Caco-2 (cell line): ENCODE data around the gene COL27A1. TPM values are rescaled to one million over a fixed set of nuclear protein-coding genes. Genes with fewer than 3 reads are reported as not detected.

Experiments used
- BruUV-seq: library from RNA; stranded (reverse); fragments of 400-500 nt; replicated peaks from 2 replicates; lab custom pipeline; 2021; lab: Mats Ljungman, UMichigan
- CTCF ChIA-PET: fragments of 300-600 bp; sonication (Branson Sonifier 250); formaldehyde crosslinking; loops from one replicate; lab custom pipeline; 2022; ENCODE audit warnings: antibody characterized with exemption; lab: Charles Lee
- POLR2A ChIA-PET: fragments of 300-600 bp; sonication (Branson Sonifier 250); formaldehyde crosslinking; loops from one replicate; lab custom pipeline; 2022; ENCODE audit warnings: antibody characterized with exemption; lab: Charles Lee
- DNase-seq, 2 experiments: peaks; one replicate each; pipeline versions ENCODE4 v3.0.0 to v3.0.0-alpha.2; 2020 to 2022
- H3K27me3 ChIP-seq: replicated peaks from 2 replicates; pipeline ENCODE4 v1.6.0; 2011; ENCODE audit warnings: low read length; ENCODE audit not compliant: control insufficient read depth, insufficient read depth
- H3K36me3 ChIP-seq: 2 replicates; pipeline ENCODE4 v1.5.1; 2011; ENCODE audit warnings: low read length; ENCODE audit not compliant: control insufficient read depth, insufficient read depth
- H3K4me1 ChIP-seq: fragments of 250-450 bp; sonication (Bioruptor Pico); 2 replicates; pipeline ENCODE4 v1.5.1; 2020; ENCODE audit warnings: mild to moderate bottlenecking
- H3K4me3 ChIP-seq: 2 replicates; pipeline ENCODE4 v1.5.1; 2011; ENCODE audit warnings: low read depth, mild to moderate bottlenecking, control low read depth, low read length
- H3K9me3 ChIP-seq: fragments of 250-450 bp; sonication (Bioruptor Pico); 2 replicates; pipeline ENCODE4 v1.5.1; 2020; ENCODE audit warnings: mild to moderate bottlenecking, moderate library complexity
- H3K27ac Mint-ChIP-seq: one replicate; pipeline ENCODE4 v1.8.0; 2022; ENCODE audit warnings: mixed read lengths; ENCODE audit not compliant: unreplicated experiment
- H3K27me3 Mint-ChIP-seq: one replicate; pipeline ENCODE4 v1.8.0; 2022; ENCODE audit warnings: mixed read lengths; ENCODE audit not compliant: insufficient read depth, unreplicated experiment
- H3K36me3 Mint-ChIP-seq: one replicate; pipeline ENCODE4 v1.8.0; 2022; ENCODE audit warnings: mild to moderate bottlenecking, mixed read lengths; ENCODE audit not compliant: insufficient read depth, unreplicated experiment
- H3K4me1 Mint-ChIP-seq: one replicate; pipeline ENCODE4 v1.8.0; 2022; ENCODE audit warnings: low read depth, mixed read lengths; ENCODE audit not compliant: unreplicated experiment
- H3K4me3 Mint-ChIP-seq: one replicate; pipeline ENCODE4 v1.8.0; 2022; ENCODE audit warnings: mild to moderate bottlenecking, moderate library complexity, mixed read lengths; ENCODE audit not compliant: unreplicated experiment
- H3K9me3 Mint-ChIP-seq: one replicate; pipeline ENCODE4 v1.8.0; 2022; ENCODE audit warnings: mixed read lengths; ENCODE audit not compliant: unreplicated experiment
- intact Hi-C: fragments of 100-400 bp; cut with micrococcal nuclease; formaldehyde crosslinking; loops from one replicate; pipeline ENCODE4 v1.10.0; 2022; ENCODE audit not compliant: unreplicated experiment
- total RNA-seq: library from RNA; stranded (reverse); gene quantifications from 2 replicates; pipeline ENCODE4 v1.2.3, GENCODE V29; 2022
- TF ChIP-seq, protein P1 (sequence below), 2 experiments: fragments of 200-600 bp in 1 of 2; IDR thresholded peaks; 1 replicate in 1 of 2; 2 replicates in 1 of 2; pipeline versions ENCODE4 v1.5.1 to v1.8.0; 2011 to 2022; ENCODE audit warnings: antibody characterized with exemption in 1 of 2, control low read depth in 1 of 2, inconsistent platforms in 1 of 2, low read depth in 1 of 2, low read length in 1 of 2, mild to moderate bottlenecking in 1 of 2, moderate library complexity in 1 of 2; ENCODE audit not compliant: insufficient read depth in 1 of 2, severe bottlenecking in 1 of 2, unreplicated experiment in 1 of 2

Gene COL27A1
- total RNA-seq, 1 experiment from 2014 or later = 31.1 TPM

DNA sequence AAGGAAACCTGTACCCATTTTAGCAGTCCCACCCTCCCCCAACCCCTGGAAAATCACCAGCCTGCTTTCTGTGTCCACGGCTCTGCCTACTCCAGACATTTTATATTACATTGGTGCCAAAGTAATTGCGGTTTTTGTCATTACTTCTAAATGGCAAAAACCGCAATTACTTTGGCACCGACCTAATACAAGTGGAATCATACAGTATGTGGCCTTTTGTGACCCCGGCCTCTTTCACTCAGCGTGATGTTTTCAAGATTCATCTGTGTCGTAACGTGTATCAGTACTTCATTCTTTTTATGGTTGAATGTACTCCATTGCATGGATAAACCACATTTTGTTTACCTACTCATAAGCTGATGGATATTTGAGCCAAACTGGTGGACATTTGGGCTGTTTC, 157.8 kb downstream of the COL27A1 start:
- no TSS peak for BruUV-seq
- TF ChIP-seq, protein P1, sequence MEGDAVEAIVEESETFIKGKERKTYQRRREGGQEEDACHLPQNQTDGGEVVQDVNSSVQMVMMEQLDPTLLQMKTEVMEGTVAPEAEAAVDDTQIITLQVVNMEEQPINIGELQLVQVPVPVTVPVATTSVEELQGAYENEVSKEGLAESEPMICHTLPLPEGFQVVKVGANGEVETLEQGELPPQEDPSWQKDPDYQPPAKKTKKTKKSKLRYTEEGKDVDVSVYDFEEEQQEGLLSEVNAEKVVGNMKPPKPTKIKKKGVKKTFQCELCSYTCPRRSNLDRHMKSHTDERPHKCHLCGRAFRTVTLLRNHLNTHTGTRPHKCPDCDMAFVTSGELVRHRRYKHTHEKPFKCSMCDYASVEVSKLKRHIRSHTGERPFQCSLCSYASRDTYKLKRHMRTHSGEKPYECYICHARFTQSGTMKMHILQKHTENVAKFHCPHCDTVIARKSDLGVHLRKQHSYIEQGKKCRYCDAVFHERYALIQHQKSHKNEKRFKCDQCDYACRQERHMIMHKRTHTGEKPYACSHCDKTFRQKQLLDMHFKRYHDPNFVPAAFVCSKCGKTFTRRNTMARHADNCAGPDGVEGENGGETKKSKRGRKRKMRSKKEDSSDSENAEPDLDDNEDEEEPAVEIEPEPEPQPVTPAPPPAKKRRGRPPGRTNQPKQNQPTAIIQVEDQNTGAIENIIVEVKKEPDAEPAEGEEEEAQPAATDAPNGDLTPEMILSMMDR (IDR thresholded peaks at IDR 0.05; ENCODE audit: insufficient read depth in 1 of 2, low read depth in 1 of 2, low read length in 1 of 2, severe bottlenecking in 1 of 2, unreplicated experiment in 1 of 2) = no peak

DNA sequence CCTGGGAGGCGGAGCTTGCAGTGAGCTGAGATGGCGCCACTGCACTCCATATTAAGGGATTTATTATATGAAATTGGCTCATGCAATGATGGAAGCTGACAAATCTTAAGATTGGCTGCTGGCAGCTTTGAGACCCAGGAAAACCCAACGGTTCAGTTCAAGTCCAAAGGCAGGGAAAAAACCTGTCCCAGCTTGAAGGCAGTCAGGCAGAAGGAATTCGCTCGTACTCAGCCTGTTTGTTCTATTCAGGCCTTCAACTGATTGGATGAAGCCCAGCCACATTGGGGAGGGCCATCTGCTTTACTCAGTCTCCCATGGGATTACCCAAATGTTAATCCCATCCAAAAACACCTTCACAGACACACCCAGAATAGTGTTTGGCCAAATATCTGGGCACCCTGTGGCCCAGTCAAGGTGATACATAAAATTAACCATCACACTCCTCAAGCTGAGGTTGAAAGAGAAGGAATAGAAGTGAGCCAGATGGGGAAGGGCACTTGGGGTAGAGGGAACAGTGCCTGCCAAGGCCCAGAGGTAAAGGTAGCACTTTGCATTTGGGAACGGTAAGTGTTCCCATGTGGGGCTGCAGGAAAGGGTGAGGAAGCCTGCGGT, 159.0 kb downstream of the COL27A1 start:
- H3K9me3 ChIP-seq = no peaks in the 10 kb centered on the region
- intact Hi-C loops = no loop called here
- H3K4me1 ChIP-seq = no peaks in the 10 kb centered on the region; the same call in 1 of the 2 replicates
- H3K27me3 ChIP-seq = no peaks in the 10 kb centered on the region
- Mint-ChIP-seq H3K27ac (peak overlapping the region; percentile 15), H3K36me3 (peaks cover 20% of the 10 kb centered on the region), H3K9me3 (no peaks in the 10 kb centered on the region), H3K27me3 (no peaks in the 10 kb centered on the region), H3K4me1 (peaks cover 6% of the 10 kb centered on the region), H3K4me3 (no peak overlapping the region)
- ChIA-PET POLR2A (no interaction called here), CTCF (interaction anchor here (0.8 kb wide), 1 partner anchor 232 kb away, joined by 4 read pairs; no protein-coding TSS in a partner anchor)
- DNase-seq = peak in 1 of 2 experiments; percentile 9
- no peak overlapping the region for H3K4me3 ChIP-seq
- peaks cover 1% of the 10 kb centered on the region; the same call in 1 of the 2 replicates for H3K36me3 ChIP-seq
- TF ChIP-seq, protein P1 (IDR thresholded peaks at IDR 0.05; ENCODE audit: insufficient read depth in 1 of 2, low read depth in 1 of 2, low read length in 1 of 2, severe bottlenecking in 1 of 2, unreplicated experiment in 1 of 2) = no peak
- no TSS peak for BruUV-seq

More for the DNA sequence above, 157.8 kb downstream of the COL27A1 start:
- H3K27me3 Mint-ChIP-seq = no peaks in the 10 kb centered on the region
- no peaks in the 10 kb centered on the region for H3K4me1 Mint-ChIP-seq
- DNase-seq = no peak
- intact Hi-C loops = no loop called here
- CTCF ChIA-PET = no interaction called here
- peaks cover 1% of the 10 kb centered on the region; the same call in 1 of the 2 replicates for H3K36me3 ChIP-seq
- no peaks in the 10 kb centered on the region for H3K9me3 Mint-ChIP-seq
- H3K36me3 Mint-ChIP-seq = peaks cover 17% of the 10 kb centered on the region
- H3K9me3 ChIP-seq = no peaks in the 10 kb centered on the region
- no peaks in the 10 kb centered on the region for H3K27me3 ChIP-seq
- H3K4me3 ChIP-seq = no peak overlapping the region
- no peak overlapping the region for H3K27ac Mint-ChIP-seq
- POLR2A ChIA-PET = no interaction called here
- H3K4me1 ChIP-seq = no peaks in the 10 kb centered on the region; the same call in 1 of the 2 replicates
- no peak overlapping the region for H3K4me3 Mint-ChIP-seq

DNA sequence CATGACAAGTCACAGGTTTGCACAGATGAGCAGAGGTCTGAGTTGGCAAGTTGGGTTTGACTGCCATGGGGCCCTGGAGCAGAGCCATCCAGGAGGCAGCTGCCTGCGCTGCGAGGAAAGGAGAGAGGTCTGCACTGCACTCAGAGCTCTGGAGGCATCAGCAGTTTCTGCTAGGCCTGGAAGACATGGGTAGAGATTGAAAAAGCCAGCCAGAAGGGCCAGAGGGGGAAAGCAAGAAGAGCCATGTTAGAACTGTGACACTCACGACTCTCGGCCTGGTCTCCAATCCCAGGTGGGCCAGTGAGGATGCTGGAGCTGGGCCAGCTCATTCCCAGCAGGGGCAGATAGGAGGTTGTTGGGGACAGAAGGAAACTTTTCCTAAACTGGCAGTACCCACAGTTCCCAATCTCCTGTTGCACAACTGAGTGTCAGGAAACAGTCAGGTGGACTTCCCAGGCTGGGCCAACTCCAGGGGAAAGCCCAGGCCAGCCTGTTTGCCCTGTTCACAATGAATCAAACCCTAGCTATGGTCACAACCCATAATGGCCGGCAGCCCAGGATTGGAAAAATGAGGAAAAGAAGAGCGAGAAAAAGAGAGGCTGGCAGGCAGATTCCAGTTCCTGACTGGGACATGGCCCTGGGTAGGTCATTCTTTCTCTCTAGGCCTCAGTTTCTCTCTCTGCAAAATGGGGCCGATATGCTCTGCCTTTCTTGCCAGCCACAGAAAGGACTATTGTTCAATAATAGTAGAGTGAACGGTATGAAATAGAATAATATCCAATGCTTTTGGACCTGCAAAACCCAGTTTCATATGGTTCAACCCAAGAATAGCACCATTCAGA, 159.8 kb downstream of the COL27A1 start:
- peak overlapping the region; percentile 15 for H3K27ac Mint-ChIP-seq
- peaks cover 1% of the 10 kb centered on the region; the same call in 1 of the 2 replicates for H3K36me3 ChIP-seq
- POLR2A ChIA-PET = no interaction called here
- peaks cover 8% of the 10 kb centered on the region for H3K4me1 Mint-ChIP-seq
- no peaks in the 10 kb centered on the region for H3K9me3 Mint-ChIP-seq
- H3K4me1 ChIP-seq = no peaks in the 10 kb centered on the region; the same call in 1 of the 2 replicates
- no peaks in the 10 kb centered on the region for H3K27me3 Mint-ChIP-seq
- no peak overlapping the region for H3K4me3 Mint-ChIP-seq
- no peaks in the 10 kb centered on the region for H3K27me3 ChIP-seq
- intact Hi-C loops = no loop called here
- no peaks in the 10 kb centered on the region for H3K9me3 ChIP-seq
- BruUV-seq = no TSS peak
- H3K36me3 Mint-ChIP-seq = peaks cover 21% of the 10 kb centered on the region
- CTCF ChIA-PET = interaction anchor here (0.8 kb wide), 1 partner anchor 233 kb away, joined by 4 read pairs; no protein-coding TSS in a partner anchor
- TF ChIP-seq, protein P1 (IDR thresholded peaks at IDR 0.05; ENCODE audit: insufficient read depth in 1 of 2, low read depth in 1 of 2, low read length in 1 of 2, severe bottlenecking in 1 of 2, unreplicated experiment in 1 of 2) = no peak
- H3K4me3 ChIP-seq = no peak overlapping the region
- peak in 1 of 2 experiments; percentile 22 for DNase-seq
